HAP-1 (cell line): ENCODE data around the gene YDJC.
"Not testable (repeated sequence)": the region's sequence is repeated elsewhere in the genome, so short reads cannot be mapped to it uniquely, and the experiment has no call there.

ENCODE experiments used
- DNase-seq, 2 experiments: peaks; one replicate each; pipeline ENCODE4 v3.0.0-alpha.2; 2016 to 2020; ENCODE audit warnings: low spot score in 2 of 2
- H3K27me3 ChIP-seq: fragments of 250-450 bp; sonication (Bioruptor Pico); 2 replicates; pipeline ENCODE4 v1.5.1; 2020; ENCODE audit warnings: low read depth, mild to moderate bottlenecking, moderate library complexity
- H3K36me3 ChIP-seq: fragments of 250-450 bp; sonication (Bioruptor Pico); replicated peaks from 2 replicates; pipeline ENCODE4 v1.5.1; 2020; ENCODE audit warnings: mild to moderate bottlenecking
- H3K4me1 ChIP-seq: fragments of 250-450 bp; sonication (Bioruptor Pico); 2 replicates; pipeline ENCODE4 v1.5.1; 2020; ENCODE audit warnings: mild to moderate bottlenecking
- H3K4me3 ChIP-seq: fragments of 250-450 bp; sonication (Bioruptor Pico); 2 replicates; pipeline ENCODE4 v1.5.1; 2020; ENCODE audit warnings: mild to moderate bottlenecking, moderate library complexity
- H3K9me3 ChIP-seq: fragments of 250-450 bp; sonication (Bioruptor Pico); 2 replicates; pipeline ENCODE4 v1.5.1; 2020; ENCODE audit warnings: mild to moderate bottlenecking, moderate library complexity
- in situ Hi-C: fragments of 300-500 bp; cut with MboI; formaldehyde crosslinking; loops from 3 replicates; pipeline ENCODE4 v1.14.3; 2020; ENCODE audit warnings: low sequenced_read_pairs, inconsistent platforms, mixed read lengths

Gene YDJC

GRCh38 chr22:21643533-21644357 lies 13.9 kb upstream of the YDJC start:
- Histone ChIP-seq H3K9me3 (no peaks in the 10 kb centered on the region), H3K27me3 (no peaks in the 10 kb centered on the region), H3K4me1 (peaks cover 11% of the 10 kb centered on the region), H3K4me3 (peak overlapping the region; percentile 75), H3K36me3 (peaks cover 36% of the 10 kb centered on the region)
- no peak for DNase-seq
- in situ Hi-C loops = no loop called here

DNA sequence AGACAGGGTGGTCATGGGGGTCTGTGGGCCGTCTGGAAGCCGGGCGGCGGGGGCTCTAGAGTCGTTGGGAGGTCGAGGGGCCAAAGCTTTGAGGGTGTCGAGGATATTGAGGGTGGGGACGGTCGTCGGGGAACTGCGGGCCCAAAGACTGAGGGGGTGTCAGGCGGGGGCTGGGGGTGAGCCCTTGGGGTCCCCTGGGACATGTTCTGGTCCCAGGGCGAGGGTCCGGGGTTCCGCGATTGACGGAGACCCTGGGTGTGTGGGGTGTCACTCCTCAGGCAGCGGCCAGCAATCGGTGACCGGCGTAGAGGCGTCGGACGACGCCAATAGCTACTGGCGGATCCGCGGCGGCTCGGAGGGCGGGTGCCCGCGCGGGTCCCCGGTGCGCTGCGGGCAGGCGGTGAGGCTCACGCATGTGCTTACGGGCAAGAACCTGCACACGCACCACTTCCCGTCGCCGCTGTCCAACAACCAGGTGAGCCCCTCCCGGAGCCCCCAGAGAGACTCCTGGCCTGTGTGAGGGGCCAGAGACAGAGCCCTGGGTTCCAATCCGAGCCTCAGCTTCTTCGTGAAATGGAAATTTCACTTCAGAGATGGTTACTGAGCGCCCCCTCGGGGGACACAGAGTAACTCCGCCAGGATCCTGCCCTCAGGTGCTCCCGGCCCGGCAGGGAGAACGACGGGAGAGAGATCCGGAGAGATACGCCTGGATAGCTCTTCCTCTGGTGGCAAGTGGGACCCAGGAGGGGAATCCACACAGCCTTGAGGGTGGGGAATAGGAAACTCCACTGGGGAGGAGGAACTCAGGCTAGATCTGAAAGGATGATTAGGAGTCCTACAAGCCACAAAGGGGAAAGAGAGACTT lies 13.0 kb upstream of the YDJC start:
- in situ Hi-C loops = no loop called here
- DNase-seq = peak; percentile 77 to 85

DNA sequence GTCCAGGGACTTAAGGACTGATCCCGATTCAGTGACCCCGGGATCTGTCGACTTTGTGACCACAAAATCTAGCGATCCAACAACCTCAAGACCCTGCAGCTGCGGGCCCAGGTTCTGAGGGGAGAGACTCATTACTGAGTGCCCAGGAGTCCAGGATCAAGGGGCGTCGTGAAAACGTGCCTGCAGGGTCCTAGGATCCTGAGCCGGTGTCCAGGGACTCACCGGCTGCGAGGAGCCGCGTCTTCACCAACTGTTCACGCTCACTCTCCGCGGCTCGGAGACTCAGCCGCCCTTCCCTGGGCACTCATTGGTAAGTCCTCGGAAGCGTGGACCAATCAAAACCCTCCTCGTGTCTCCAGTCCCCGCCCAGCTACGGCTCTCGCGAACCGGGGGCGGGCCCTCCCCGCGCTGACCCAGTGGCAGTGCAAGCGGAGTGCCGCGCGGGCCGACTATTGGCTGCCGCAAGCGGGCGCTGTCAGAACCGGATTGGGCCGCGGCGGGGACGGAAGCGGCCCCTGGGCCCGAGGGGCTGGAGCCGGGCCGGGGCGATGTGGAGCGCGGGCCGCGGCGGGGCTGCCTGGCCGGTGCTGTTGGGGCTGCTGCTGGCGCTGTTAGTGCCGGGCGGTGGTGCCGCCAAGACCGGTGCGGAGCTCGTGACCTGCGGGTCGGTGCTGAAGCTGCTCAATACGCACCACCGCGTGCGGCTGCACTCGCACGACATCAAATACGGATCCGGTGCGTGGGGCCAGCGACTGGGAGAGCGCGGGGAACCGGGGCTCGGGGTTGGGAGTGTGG lies 12.2 kb upstream of the YDJC start, which contains the start of gene SDF2L1:
SDF2L1 (plus strand) TSS at position 514 of the 795 bp plus-strand sequence; CDS start at position 549, 35 bp downstream.
- Histone ChIP-seq H3K27me3 (no peaks in the 10 kb centered on the region), H3K4me3 (peak within 1 kb of the TSS; percentile 75), H3K9me3 (no peaks in the 10 kb centered on the region), H3K36me3 (peaks cover 31% of the 10 kb centered on the region), H3K4me1 (peaks cover 11% of the 10 kb centered on the region)
- in situ Hi-C loops = no loop called here
- peak; percentile 99 for DNase-seq

More for the DNA sequence above, 13.0 kb upstream of the YDJC start:
- no peaks in the 10 kb centered on the region for H3K9me3 ChIP-seq
- peaks cover 11% of the 10 kb centered on the region for H3K4me1 ChIP-seq
- peak overlapping the region; percentile 75 for H3K4me3 ChIP-seq
- peaks cover 34% of the 10 kb centered on the region for H3K36me3 ChIP-seq
- no peaks in the 10 kb centered on the region for H3K27me3 ChIP-seq

GRCh38 chr22:21641417-21641788 lies 11.6 kb upstream of the YDJC start:
- in situ Hi-C loops = no loop called here
- peak; percentile 28 to 60 for DNase-seq

GRCh38 chr22:21640810-21641209 lies 11.0 kb upstream of the YDJC start:
- Histone ChIP-seq H3K9me3 (no peaks in the 10 kb centered on the region), H3K27me3 (no peaks in the 10 kb centered on the region), H3K4me3 (no peak overlapping the region), H3K4me1 (peaks cover 9% of the 10 kb centered on the region), H3K36me3 (peaks cover 21% of the 10 kb centered on the region)
- no peak for DNase-seq
- in situ Hi-C loops = no loop called here

More at GRCh38 chr22:21641417-21641788, 11.6 kb upstream of the YDJC start:
- Histone ChIP-seq H3K36me3 (peaks cover 25% of the 10 kb centered on the region), H3K4me3 (peak overlapping the region; percentile 75), H3K9me3 (no peaks in the 10 kb centered on the region), H3K27me3 (no peaks in the 10 kb centered on the region), H3K4me1 (peaks cover 10% of the 10 kb centered on the region)

DNA sequence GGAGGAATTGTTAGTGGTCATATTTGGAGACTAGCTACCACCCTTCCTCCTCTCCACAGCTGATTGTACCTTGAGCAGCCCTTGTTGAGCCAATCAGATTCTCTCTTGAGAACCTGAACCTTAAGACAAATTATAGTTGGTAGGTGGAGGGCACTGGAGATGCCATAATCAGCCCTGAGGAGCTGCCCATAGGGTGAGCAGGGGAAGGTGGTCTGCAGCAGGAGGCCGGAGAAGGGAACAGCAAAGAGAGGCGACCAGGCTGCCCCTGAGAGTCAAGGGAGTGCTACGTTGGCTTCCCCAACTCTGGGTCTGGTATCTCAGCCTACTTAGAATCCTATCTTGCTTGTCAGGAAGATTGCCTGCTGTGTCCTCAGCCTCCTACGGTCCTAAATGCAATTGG lies 9.5 kb upstream of the YDJC start:
- in situ Hi-C loops = no loop called here
- H3K4me3 ChIP-seq = no peak overlapping the region
- H3K27me3 ChIP-seq = no peaks in the 10 kb centered on the region
- DNase-seq = no peak
- no peaks in the 10 kb centered on the region for H3K9me3 ChIP-seq
- H3K4me1 ChIP-seq = peaks cover 9% of the 10 kb centered on the region
- peaks cover 13% of the 10 kb centered on the region for H3K36me3 ChIP-seq

DNA sequence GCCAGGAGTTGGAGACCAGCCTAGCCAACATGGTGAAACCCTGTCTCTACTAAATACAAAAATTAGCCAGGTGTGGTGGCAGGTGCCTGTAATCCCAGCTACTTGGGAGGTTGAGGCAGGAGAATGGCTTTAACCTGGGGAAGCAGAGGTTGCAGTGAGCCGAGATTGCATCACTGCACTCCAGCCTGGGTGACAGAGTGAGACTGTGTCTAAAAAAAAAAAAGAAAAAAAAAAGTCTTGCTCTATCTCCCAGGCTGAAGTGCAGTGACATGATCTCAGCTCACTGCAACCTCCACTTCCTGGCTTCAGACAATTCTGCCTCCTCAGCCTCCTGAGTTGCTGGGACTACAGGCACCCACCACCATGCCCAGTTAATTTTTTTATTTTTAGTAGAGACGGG lies 7.6 kb upstream of the YDJC start:
- DNase-seq, H3K4me3 ChIP-seq, H3K36me3 ChIP-seq, H3K4me1 ChIP-seq, in situ Hi-C loops, H3K9me3 ChIP-seq, H3K27me3 ChIP-seq: not testable (repeated sequence)

DNA sequence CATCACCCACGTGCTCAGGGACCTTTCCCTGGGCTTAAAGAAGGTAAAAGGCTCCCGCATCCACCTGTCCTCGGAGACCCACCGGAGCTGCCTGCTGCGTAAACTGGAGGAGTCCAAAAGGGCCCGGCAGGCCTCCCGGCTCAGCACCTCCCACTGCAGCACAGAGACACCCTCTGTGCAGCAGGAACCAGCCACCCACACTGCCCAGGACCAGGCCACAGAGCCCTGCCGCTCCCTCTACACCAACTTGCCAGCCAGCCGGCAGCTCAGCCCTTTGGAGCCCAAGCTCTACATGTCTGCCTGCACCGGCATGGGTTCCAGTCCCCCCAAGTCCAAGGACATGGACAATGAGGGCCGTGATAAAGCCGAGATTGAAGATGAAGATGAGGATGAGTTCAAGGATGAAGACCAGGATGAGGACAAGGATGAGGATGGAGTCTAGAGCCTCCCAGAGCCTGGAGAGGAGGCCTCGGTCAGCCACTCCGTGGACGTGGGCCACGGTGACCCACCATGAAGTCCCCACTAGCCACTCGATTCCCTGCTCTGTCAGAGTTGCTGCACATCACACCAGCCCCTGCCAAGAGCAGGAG lies 6.9 kb upstream of the YDJC start:
- DNase-seq = no peak
- H3K4me1 ChIP-seq = peaks cover 7% of the 10 kb centered on the region
- no peaks in the 10 kb centered on the region for H3K9me3 ChIP-seq
- in situ Hi-C loops = no loop called here
- no peaks in the 10 kb centered on the region for H3K27me3 ChIP-seq
- H3K36me3 ChIP-seq = no peaks in the 10 kb centered on the region
- H3K4me3 ChIP-seq = no peak overlapping the region

- no peak for DNase-seq
- in situ Hi-C loops = no loop called here
- Histone ChIP-seq H3K4me1 (no peaks in the 10 kb centered on the region), H3K4me3 (no peak overlapping the region), H3K27me3 (no peaks in the 10 kb centered on the region), H3K9me3 (no peaks in the 10 kb centered on the region), H3K36me3 (no peaks in the 10 kb centered on the region)
Measured at GRCh38 chr22:21635771-21636510, 6.1 kb upstream of the YDJC start.

- Histone ChIP-seq H3K36me3 (no peaks in the 10 kb centered on the region), H3K9me3 (no peaks in the 10 kb centered on the region), H3K27me3 (no peaks in the 10 kb centered on the region), H3K4me1 (peaks cover 3% of the 10 kb centered on the region; the same call in 1 of the 2 replicates), H3K4me3 (no peak overlapping the region)
- no peak for DNase-seq
- in situ Hi-C loops = no loop called here
Measured at GRCh38 chr22:21634844-21635243, 5.0 kb upstream of the YDJC start.

DNA sequence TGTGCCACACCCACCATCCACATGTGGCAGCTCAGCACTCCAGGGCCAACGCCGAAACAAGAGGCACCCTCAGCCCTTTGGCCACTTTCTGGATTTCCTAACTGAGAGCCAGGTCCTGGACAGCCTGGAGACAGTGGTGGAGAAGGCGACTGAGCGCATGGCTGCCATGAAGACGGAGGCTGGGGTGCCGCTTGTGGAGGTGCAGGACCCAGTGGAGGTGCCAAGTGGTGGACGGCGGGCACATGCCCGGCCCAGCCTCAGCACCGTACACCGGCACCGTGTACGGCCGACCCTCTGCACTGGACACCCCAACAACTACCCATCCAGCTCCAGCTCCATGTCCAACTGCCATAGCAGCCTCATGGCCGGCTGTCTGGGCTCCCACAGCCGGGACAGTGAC lies 4.3 kb upstream of the YDJC start:
- H3K36me3 ChIP-seq = peaks cover 7% of the 10 kb centered on the region; the same call in 1 of the 2 replicates
- H3K4me1 ChIP-seq = peaks cover 3% of the 10 kb centered on the region
- no peak overlapping the region for H3K4me3 ChIP-seq
- no peaks in the 10 kb centered on the region for H3K27me3 ChIP-seq
- no peaks in the 10 kb centered on the region for H3K9me3 ChIP-seq
- no peak for DNase-seq
- in situ Hi-C loops = no loop called here

DNA sequence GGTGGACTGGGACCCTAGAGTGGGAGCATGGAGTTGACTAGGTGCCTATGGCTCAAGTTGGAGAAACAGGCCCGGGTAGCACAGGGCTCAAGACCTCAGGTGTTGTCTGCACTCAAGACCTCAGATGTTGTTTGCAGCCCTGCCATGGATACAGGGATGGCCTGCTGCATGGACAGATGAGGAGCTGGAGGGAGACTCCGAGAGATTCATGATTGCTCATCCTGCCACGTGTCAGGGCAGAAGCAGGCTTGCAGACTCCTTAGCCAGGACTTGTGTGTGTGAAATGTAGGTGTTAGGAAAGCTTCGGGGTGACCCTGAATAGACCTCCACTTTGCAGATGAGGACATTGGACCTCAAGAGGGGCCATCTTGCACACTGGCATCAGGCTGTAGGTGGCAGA lies 3.7 kb upstream of the YDJC start:
- H3K27me3 ChIP-seq = no peaks in the 10 kb centered on the region
- DNase-seq = no peak
- in situ Hi-C loops = no loop called here
- peaks cover 8% of the 10 kb centered on the region for H3K4me1 ChIP-seq
- H3K36me3 ChIP-seq = peaks cover 10% of the 10 kb centered on the region
- no peak overlapping the region for H3K4me3 ChIP-seq
- H3K9me3 ChIP-seq = no peaks in the 10 kb centered on the region
